ENCODE results near the gene SNAPIN. TPM values are rescaled to one million over a fixed set of nuclear protein-coding genes. Genes with fewer than 3 reads are reported as not detected.
A peak's percentile ranks its signal among the peaks of the same experiment; 100 is the strongest.

The SNAPIN gene
- polyA plus RNA-seq, 3 donors: 30.7 to 141 (median 135) TPM

GRCh38 chr1:153669606-153670005 is 11.1 kb downstream of the SNAPIN start:
- H3K27me3 ChIP-seq (ENCODE audit: control insufficient read depth in 2 of 2, insufficient read depth in 2 of 2, low read length in 2 of 2): no peaks in the 10 kb centered on the region
- H3K4me3 ChIP-seq (replicated peaks in 1 of 3; ENCODE audit: low read depth in 2 of 3, low read length in 3 of 3): peak overlapping the region in 1 of 3 experiments; percentile 90
- intact Hi-C loops (cut with micrococcal nuclease): loop anchor here in 1 of 2 donors (1.0 to 5.0 kb wide), 3 partner anchors 10 to 57 kb away; partner anchors contain the start of gene CHTOP
- peak overlapping the region in 4 of 7 donors; percentile 16 to 81 (median 60) for H3K27ac Mint-ChIP-seq
- H3K9me3 ChIP-seq (replicated peaks in 1 of 2; ENCODE audit: control insufficient read depth in 1 of 2, insufficient read depth in 1 of 2, low read length in 2 of 2): no peaks in the 10 kb centered on the region
- H2AFZ ChIP-seq (ENCODE audit: insufficient read depth, low read depth, low read length, poor library complexity, severe bottlenecking): no peak overlapping the region
- H3K27ac ChIP-seq (ENCODE audit: low read depth in 1 of 2, low read length in 2 of 2): peak overlapping the region in 1 of 2 donors; percentile 88
- H3K79me2 ChIP-seq (ENCODE audit: insufficient read depth, low read length): peaks cover 39% of the 10 kb centered on the region
- peaks cover 17% of the 10 kb centered on the region for H3K4me1 Mint-ChIP-seq
- peaks cover 9 to 18% of the 10 kb centered on the region in 2 donors for H3K4me1 ChIP-seq (ENCODE audit: control insufficient read depth in 1 of 2, insufficient read depth in 2 of 2, low read length in 2 of 2)
- peak overlapping the region in 1 of 2 donors; percentile 26 for H3K4me3 Mint-ChIP-seq
- no peak for DNase-seq
- peaks cover 42 to 49% of the 10 kb centered on the region in 2 donors for H3K36me3 Mint-ChIP-seq
- H3K36me3 ChIP-seq (replicated peaks in 1 of 2; ENCODE audit: control insufficient read depth in 1 of 2, insufficient read depth in 2 of 2, low read length in 2 of 2): peaks cover 35 to 51% of the 10 kb centered on the region in 2 donors
- H3K27me3 Mint-ChIP-seq (ENCODE audit: low read depth in 3 of 3): no peaks in the 10 kb centered on the region
- H3K4me2 ChIP-seq (replicated peaks; ENCODE audit: extremely low read depth, low read length, poor library complexity, severe bottlenecking): peak overlapping the region; percentile 92
- H4K20me1 ChIP-seq (ENCODE audit: insufficient read depth, low read length): no peaks in the 10 kb centered on the region
- TF ChIP-seq CTCF (IDR thresholded peaks at IDR 0.05): no peak
- WGBS (ENCODE audit: insufficient coverage): 97% methylated on average over 3 of the region's 6 CpGs
- H3K9me3 Mint-ChIP-seq: no peaks in the 10 kb centered on the region
- H3K9ac ChIP-seq (ENCODE audit: insufficient read depth, low read length, poor library complexity, severe bottlenecking): no peak overlapping the region

- Histone ChIP-seq H3K4me3 (replicated peaks in 1 of 3; ENCODE audit: low read depth in 2 of 3, low read length in 3 of 3) (peak overlapping the region; percentile 72 to 93 (median 90)), H3K27ac (ENCODE audit: low read depth in 1 of 2, low read length in 2 of 2) (peak overlapping the region; percentile 81 to 88), H3K4me2 (replicated peaks; ENCODE audit: extremely low read depth, low read length, poor library complexity, severe bottlenecking) (peak overlapping the region; percentile 92), H4K20me1 (ENCODE audit: insufficient read depth, low read length) (no peaks in the 10 kb centered on the region), H2AFZ (ENCODE audit: insufficient read depth, low read depth, low read length, poor library complexity, severe bottlenecking) (peak overlapping the region; percentile 69), H3K79me2 (ENCODE audit: insufficient read depth, low read length) (peaks cover 39% of the 10 kb centered on the region), H3K4me1 (ENCODE audit: control insufficient read depth in 1 of 2, insufficient read depth in 2 of 2, low read length in 2 of 2) (peaks cover 9 to 18% of the 10 kb centered on the region in 2 donors), H3K36me3 (replicated peaks in 1 of 2; ENCODE audit: control insufficient read depth in 1 of 2, insufficient read depth in 2 of 2, low read length in 2 of 2) (peaks cover 28 to 43% of the 10 kb centered on the region in 2 donors), H3K9me3 (replicated peaks in 1 of 2; ENCODE audit: control insufficient read depth in 1 of 2, insufficient read depth in 1 of 2, low read length in 2 of 2) (no peaks in the 10 kb centered on the region), H3K9ac (ENCODE audit: insufficient read depth, low read length, poor library complexity, severe bottlenecking) (peak overlapping the region; percentile 85), H3K27me3 (ENCODE audit: control insufficient read depth in 2 of 2, insufficient read depth in 2 of 2, low read length in 2 of 2) (no peaks in the 10 kb centered on the region)
- H3K4me1 Mint-ChIP-seq: peaks cover 17% of the 10 kb centered on the region
- no peak for TF ChIP-seq CTCF (IDR thresholded peaks at IDR 0.05)
- peaks cover 34 to 42% of the 10 kb centered on the region in 2 donors for H3K36me3 Mint-ChIP-seq
- no peak for DNase-seq
- intact Hi-C loops (cut with micrococcal nuclease): loop anchor here in 1 of 2 donors (1.0 to 5.0 kb wide), 3 partner anchors 11 to 56 kb away; partner anchors contain the start of gene CHTOP
- H3K4me3 Mint-ChIP-seq: no peak overlapping the region
- no peaks in the 10 kb centered on the region for H3K9me3 Mint-ChIP-seq
- 3% methylated on average over 13 of the region's 22 CpGs for WGBS (ENCODE audit: insufficient coverage)
- no peaks in the 10 kb centered on the region for H3K27me3 Mint-ChIP-seq (ENCODE audit: low read depth in 3 of 3)
- H3K27ac Mint-ChIP-seq: no peak overlapping the region
Observed at GRCh38 chr1:153670257-153670858, 11.9 kb downstream of the SNAPIN start.
